Glomerular visceral epithelial cell (primary cell): ENCODE measurements around the gene PLP1.
"Not testable (repeated sequence)": the region's sequence is repeated elsewhere in the genome, so short reads cannot be mapped to it uniquely, and the experiment has no call there.

Experiments
- DNase-seq: peaks from one replicate; pipeline ENCODE4 v3.0.0-alpha.2; 2016; ENCODE audit errors: extremely low spot score

Gene PLP1, protein sequence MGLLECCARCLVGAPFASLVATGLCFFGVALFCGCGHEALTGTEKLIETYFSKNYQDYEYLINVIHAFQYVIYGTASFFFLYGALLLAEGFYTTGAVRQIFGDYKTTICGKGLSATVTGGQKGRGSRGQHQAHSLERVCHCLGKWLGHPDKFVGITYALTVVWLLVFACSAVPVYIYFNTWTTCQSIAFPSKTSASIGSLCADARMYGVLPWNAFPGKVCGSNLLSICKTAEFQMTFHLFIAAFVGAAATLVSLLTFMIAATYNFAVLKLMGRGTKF

DNA sequence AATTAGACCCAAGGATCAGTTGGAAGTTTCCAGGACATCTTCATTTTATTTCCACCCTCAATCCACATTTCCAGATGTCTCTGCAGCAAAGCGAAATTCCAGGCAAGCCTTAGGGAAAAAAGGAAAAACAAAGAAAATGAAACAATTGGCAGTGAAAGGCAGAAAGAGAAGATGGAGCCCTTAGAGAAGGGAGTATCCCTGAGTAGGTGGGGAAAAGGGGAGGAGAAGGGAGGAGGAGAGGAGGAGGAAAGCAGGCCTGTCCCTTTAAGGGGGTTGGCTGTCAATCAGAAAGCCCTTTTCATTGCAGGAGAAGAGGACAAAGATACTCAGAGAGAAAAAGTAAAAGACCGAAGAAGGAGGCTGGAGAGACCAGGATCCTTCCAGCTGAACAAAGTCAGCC, at the start of gene PLP1:
Gene PLP1, plus strand, starts transcription at position 295 of the 400 bp plus-strand sequence. CDS start 156 bp downstream, outside the sequence.
- DNase-seq: no peak

DNA sequence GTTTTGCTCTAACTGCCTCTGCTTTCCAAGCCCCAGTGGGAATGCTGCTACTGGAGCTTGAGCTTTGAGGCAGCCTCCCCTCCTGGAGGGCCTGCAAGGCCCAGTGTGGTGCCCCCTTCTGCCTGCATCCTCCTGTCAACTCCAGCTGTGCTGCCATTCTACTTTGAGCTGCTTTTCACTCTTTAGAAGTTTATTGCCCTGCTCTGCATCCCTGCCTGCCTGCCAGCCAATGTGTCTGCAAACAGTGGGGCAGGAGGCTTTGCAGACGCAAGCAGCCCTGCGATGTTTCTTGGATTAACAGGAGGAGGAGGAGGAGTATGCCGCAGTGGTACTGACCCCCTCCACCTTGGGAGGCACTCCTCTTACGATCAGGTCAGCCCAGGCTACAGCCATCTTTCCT, 49.5 kb upstream of the PLP1 start:
- DNase-seq: no peak

GRCh38 chrX:103729015-103729414, 47.6 kb upstream of the PLP1 start:
- no peak for DNase-seq

DNA sequence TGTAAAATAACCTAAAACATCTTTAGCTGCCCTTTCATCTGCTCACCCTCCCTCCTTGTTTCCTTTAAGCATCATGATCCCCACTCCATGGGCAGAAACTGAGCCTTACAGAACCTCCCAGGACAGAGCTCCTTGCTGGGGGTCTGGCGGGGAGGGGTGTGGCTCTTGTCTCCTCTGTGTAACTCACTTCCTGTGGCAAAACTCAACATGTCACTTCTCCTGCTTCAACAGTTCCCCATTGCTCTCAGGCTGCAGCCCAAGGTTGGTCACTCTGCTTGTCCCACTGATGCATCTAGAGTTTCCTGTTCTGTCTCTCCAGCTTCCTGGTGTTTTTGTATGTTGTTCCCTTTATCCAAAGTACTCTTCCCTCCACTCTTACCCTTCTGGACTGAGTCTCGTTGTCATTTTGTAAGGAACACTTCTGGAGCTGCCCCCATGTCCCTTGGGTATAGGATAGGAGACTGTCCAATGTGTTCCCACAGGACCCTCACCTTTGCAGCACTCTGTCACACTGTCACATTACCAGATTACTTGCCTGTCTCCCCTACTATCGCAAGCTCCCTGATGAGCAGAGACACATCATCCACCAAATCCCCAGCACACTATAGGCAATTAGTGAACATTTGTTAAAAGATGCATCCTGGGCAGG, 46.4 kb upstream of the PLP1 start:
- no peak for DNase-seq

- no peak for DNase-seq
These were observed 45.7 kb upstream of the PLP1 start for GRCh38 chrX:103730796-103731493.

- DNase-seq: no peak
These were observed 43.6 kb upstream of the PLP1 start for GRCh38 chrX:103733017-103733416.

DNA sequence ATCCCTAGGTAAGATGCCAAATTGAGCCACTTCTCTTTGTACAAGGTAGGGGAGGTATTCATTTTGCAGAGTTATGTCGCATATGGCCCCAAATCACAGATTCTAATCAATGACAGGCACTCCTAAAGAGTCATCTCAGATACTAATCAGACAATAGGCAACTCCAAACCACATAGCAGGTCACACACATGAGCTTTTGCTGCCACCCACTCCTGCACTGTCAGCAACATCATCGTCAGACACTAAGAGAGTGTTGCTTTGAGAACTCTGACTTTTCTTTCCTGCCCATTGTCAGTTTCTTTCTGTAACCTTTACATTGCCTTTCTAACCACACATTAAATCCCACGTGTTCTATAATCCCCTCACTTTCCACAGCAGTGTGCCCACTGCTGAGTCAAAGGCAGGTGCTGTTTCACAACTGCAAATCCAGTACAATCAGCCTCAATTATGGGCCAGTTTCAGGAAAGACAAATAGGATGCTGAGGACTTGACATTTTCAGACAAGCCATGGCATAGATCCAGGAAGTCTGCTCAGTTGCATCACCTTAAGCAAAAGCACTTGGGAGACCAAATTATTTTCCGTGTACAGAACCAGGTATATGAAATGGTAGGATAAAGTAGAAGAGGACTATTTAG, 42.4 kb upstream of the PLP1 start:
- DNase-seq: no peak

GRCh38 chrX:103737696-103738095, 38.9 kb upstream of the PLP1 start:
- no peak for DNase-seq

- no peak for DNase-seq
These were observed 37.2 kb upstream of the PLP1 start for GRCh38 chrX:103739421-103739820.

- no peak for DNase-seq
These were observed 34.8 kb upstream of the PLP1 start for GRCh38 chrX:103741879-103742278.

GRCh38 chrX:103742339-103742738, 34.3 kb upstream of the PLP1 start:
- DNase-seq: no peak

GRCh38 chrX:103747163-103747562, 29.5 kb upstream of the PLP1 start:
- DNase-seq: no peak

DNA sequence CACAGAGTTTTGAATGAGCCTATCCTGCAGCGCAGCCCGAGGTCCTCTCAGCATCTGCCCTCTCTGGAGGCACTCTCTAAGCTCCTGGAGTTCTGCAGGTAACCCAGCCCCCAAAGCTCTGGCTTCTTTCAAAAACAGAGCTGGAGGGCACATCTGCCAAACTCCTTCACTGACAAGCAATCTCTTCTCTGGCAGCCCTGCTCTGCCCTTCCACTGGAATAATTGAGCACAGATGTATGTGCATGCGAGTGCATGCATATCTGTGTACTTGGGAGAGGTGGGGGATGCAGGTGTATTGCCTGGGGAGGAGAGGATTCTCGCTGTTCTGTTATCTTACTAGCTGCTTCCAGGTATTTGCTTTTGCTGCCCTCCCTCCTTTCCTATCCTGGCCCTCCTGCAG, 22.2 kb upstream of the PLP1 start:
- DNase-seq: no peak

- no peak for DNase-seq
These were observed 19.9 kb upstream of the PLP1 start for GRCh38 chrX:103756736-103757135.

DNA sequence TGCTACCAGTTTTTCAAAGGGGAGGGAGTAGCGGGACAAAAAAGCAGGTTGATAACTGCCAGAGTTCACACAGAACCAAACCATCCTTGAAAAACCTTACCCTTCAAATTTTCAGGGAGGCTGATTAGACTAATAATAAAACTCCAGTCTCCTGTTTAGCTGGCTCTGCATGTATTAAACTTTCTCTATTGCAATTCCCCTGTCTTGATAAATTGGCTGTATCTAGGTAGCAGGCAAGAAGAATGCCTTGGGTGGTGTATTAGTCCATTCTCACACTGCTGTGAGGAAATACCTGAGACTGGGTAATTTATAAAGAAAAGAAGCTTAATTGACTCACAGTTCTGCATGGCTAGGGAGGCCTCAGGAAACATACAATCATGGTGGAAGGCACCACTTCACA, 18.1 kb upstream of the PLP1 start:
- no peak for DNase-seq

- not testable (repeated sequence) for DNase-seq
These were observed 13.1 kb upstream of the PLP1 start for GRCh38 chrX:103763541-103763940.

DNA sequence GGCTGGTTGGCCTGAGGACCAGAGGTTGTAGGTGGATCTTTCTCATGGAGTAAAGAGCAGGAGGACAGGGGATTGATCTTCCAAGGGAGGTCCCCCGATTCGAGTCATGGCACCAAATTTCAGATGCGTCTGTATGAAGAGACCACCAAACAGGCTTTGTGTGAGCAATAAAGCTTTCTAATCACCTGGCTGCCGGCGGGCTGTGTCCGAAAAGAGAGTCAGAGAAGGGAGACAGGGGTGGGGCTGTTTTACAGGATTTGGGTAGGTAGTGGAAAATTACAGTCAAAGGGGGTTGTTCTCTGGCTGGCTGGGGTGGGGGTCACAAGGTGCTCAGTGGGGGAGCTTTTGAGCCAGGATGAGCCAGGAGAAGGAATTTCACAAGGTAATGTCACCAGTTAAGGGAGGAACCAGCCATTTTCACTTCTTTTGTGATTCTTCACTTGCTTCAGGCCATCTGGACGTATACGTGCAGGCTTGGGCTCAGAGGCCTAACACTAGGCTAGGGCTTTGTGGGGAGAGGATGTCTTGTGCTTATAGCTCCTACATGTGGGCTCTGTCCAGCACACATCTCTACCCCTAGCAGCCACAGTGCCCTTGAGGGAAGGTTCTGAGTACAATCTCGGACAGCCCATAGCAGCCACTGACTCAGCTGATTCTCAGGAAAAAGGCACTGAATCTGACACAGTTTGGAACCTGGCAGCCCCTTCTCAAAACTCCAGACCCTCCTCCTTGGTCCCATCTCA, 9.7 kb upstream of the PLP1 start:
- not testable (repeated sequence) for DNase-seq

GRCh38 chrX:103773445-103773844, 3.2 kb upstream of the PLP1 start:
- DNase-seq: no peak

DNA sequence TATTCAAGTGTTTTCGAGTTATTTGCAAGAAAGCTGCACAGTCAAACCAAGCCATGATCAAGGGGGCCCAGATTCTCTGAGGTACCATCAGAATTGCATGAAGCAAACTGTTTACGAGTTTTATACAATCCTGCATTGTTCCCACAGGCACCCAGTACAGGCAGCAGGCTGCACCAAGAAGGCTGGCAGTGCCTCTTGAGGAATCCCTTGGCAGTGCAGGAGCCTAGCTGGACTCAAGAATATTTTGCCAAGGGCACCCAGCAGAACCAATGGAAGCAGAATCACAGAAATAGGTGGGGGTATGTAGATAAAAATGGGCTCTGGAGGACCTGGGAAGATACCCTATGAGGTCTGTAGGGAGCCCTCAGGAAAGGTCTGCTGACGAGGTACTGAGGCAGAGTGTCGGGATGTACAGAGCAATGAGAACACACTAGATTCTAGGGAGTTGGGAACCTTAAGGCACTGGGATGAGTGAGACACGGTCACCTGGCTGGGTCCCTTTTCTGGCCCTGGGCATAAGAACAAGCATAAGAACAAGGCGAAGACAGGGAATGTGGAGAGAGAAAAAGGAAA, 2.5 kb upstream of the PLP1 start:
- peak; percentile 20 for DNase-seq

DNA sequence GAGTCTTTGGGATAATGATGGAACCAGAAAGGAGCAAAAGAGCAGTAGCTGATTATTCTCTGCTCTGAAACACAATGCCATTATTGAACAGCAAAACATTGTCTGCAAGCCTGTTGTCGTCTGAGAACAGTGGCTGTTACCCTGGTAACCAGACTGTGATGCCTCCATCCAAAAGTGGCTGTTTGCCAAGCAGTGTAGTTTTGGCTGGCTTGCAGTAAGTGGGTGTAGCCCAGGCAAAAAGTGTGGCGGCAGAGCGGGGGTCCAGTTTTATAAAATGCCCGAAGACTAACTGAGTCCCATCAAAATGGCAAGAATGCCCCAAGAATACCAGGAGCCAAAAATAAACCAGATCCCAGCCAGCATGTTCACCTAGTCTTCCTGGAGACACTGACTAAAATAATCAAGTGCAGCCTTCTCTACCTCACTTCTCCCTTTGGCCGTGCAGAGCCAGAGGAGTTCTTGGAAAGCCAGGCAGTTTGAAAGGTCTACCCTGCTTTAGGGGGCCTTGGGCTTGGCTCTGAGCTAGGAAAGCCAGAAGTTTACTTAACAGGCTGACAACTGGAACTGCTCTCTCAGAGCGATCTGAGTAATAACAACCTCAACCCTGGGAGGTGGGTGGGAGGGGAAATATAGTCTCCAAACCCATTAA, 2.6 kb downstream of the PLP1 start:
- DNase-seq: no peak
